ENCODE data around the gene CD14. TPM values are rescaled to one million over a fixed set of nuclear protein-coding genes. Genes with fewer than 3 reads are reported as not detected.
"Not testable (repeated sequence)": the region's sequence is repeated elsewhere in the genome, so short reads cannot be mapped to it uniquely, and the experiment has no call there.

CD14 gene
- polyA plus RNA-seq, 2 of the 4 experiments (the other 2 are of a cell fraction): 2.9 to 3.3 TPM

- no peak for TF ChIP-seq TFCP2L1 (CRISPR knock-in tag; IDR thresholded peaks at IDR 0.05)
- TF ChIP-seq BHLHE40 (IDR thresholded peaks at IDR 0.05; ENCODE audit: low read depth, low read length): no peak
Observed at GRCh38 chr5:140664030-140664358, 31.0 kb upstream of the CD14 start (continued).

- H3K4me3 ChIP-seq; FAIRE-seq; H3K9me3 ChIP-seq; H3K4me2 ChIP-seq; DNase-seq (ENCODE audit: low read depth in 1 of 2, low spot score in 1 of 2); ATAC-seq; H3K4me1 ChIP-seq; H3K27ac ChIP-seq; POLR2A ChIA-PET: not testable (repeated sequence)
- WGBS (ENCODE audit: missing lambda C conversion rate): 87% methylated on average over 6 of the region's 6 CpGs
- CTCF ChIA-PET: interaction anchor here (0.7 kb wide), 1 partner anchor 1409 kb away, joined by 4 read pairs; no protein-coding TSS in a partner anchor
Observed at GRCh38 chr5:140660371-140660770, 27.4 kb upstream of the CD14 start.

- FAIRE-seq (no peak), ATAC-seq (no peak), DNase-seq (ENCODE audit: low read depth in 1 of 2, low spot score in 1 of 2) (no peak)
- Histone ChIP-seq H3K4me2 (no peak overlapping the region), H3K4me1 (0 out of 3 replicates have a peak, but pooled peaks cover under 1% of the 10 kb centered on the region), H3K27ac (no peak overlapping the region), H3K9me3 (no peaks in the 10 kb centered on the region), H3K4me3 (no peak overlapping the region)
- ChIA-PET POLR2A (no interaction called here), CTCF (interaction anchor here (0.6 to 1.0 kb wide), 3 partner anchors 11 to 111 kb away, joined by 3 read pairs; partner anchors contain the start of genes EIF4EBP3, HARS1, IK and NDUFA2)
- 97% methylated on average over 17 of the region's 17 CpGs for WGBS (ENCODE audit: missing lambda C conversion rate)
- TF ChIP-seq REST (IDR thresholded peaks at IDR 0.05) (no peak), RARB (CRISPR knock-in tag; IDR thresholded peaks at IDR 0.05) (no peak), BHLHE40 (IDR thresholded peaks at IDR 0.05; ENCODE audit: low read depth, low read length) (no peak), ZC3H11A (IDR thresholded peaks at IDR 0.05) (no peak), CHD2 (IDR thresholded peaks at IDR 0.05; ENCODE audit: low read length, partially characterized antibody) (no peak), JUNB (IDR thresholded peaks at IDR 0.05) (no peak), CEBPB (IDR thresholded peaks at IDR 0.05) (no peak), SREBF2 (IDR thresholded peaks at IDR 0.05) (no peak), CTCF (IDR thresholded peaks at IDR 0.05) (no peak), RAD21 (conservative IDR thresholded peaks at IDR 0.05 in 1 of 2, IDR thresholded peaks at IDR 0.05 in 1 of 2) (no peak), PBX3 (IDR thresholded peaks at IDR 0.05) (no peak)
Observed at GRCh38 chr5:140658870-140659269, 25.9 kb upstream of the CD14 start.

GRCh38 chr5:140647042-140647419 lies 14.1 kb upstream of the CD14 start:
- H3K4me2 ChIP-seq: peak overlapping the region; percentile 84
- FAIRE-seq (no peak), DNase-seq (ENCODE audit: low read depth in 1 of 2, low spot score in 1 of 2) (no peak)

More at GRCh38 chr5:140647042-140647419, 14.1 kb upstream of the CD14 start:
- Histone ChIP-seq H3K4me1 (peaks cover 11% of the 10 kb centered on the region; the same call in 1 of the 3 replicates), H3K9me3 (no peaks in the 10 kb centered on the region), H3K4me3 (peak overlapping the region; percentile 83), H3K27ac (peak overlapping the region; percentile 85 to 91)
- 3% methylated on average over 18 of the region's 27 CpGs for WGBS (ENCODE audit: missing lambda C conversion rate)
- ChIA-PET CTCF (interaction anchor here (0.8 to 1.4 kb wide), 10 partner anchors 8 to 272 kb away, joined by 3 to 6 read pairs (median 3); no protein-coding TSS in a partner anchor), POLR2A (interaction anchor here (0.6 to 2.8 kb wide), 26 partner anchors 8 to 1322 kb away, joined by 3 to 32 read pairs (median 8); partner anchors contain the start of genes ANKHD1, APBB3, EIF4EBP3 and HARS1)
- peak; percentile 32 to 39 for ATAC-seq
- TF ChIP-seq TFCP2L1 (CRISPR knock-in tag; IDR thresholded peaks at IDR 0.05) (no peak), EHF (CRISPR knock-in tag; IDR thresholded peaks at IDR 0.05) (no peak), NR3C1 (IDR thresholded peaks at IDR 0.05) (no peak), KDM1A (IDR thresholded peaks at IDR 0.05; ENCODE audit: low read depth) (no peak), KDM5A (IDR thresholded peaks at IDR 0.05) (peak; percentile 80; the same call in 1 of the 2 replicates), REST (IDR thresholded peaks at IDR 0.05) (no peak)
